Activated T-cell treated with anti-CD3 and anti-CD28 coated beads, Interleukin-2, amount 50 U/mL, for 72 hours (primary cell): ENCODE measurements around the gene PGGHG. TPM values are rescaled to one million over a fixed set of nuclear protein-coding genes. Genes with fewer than 3 reads are reported as not detected.
A peak's percentile ranks its signal among the peaks of the same experiment; 100 is the strongest.
"Not testable (repeated sequence)": the region's sequence is repeated elsewhere in the genome, so short reads cannot be mapped to it uniquely, and the experiment has no call there.

ENCODE experiments used
- ATAC-seq, 2 donors: fragments of 150-1000 bp; cut with Tn5 transposase; replicated peaks in 1 of 2; 2 replicates each; pipeline ENCODE4 v1.10.0; 2021; ENCODE audit warnings: moderate library complexity in 2 of 2, mild to moderate bottlenecking in 1 of 2
- DNase-seq, 2 donors: peaks; one replicate each; pipeline ENCODE4 v3.0.0; 2021 to 2022; ENCODE audit warnings: mixed read lengths in 1 of 2
- H3K27ac Mint-ChIP-seq: one replicate; pipeline ENCODE4 v1.8.0; 2022; ENCODE audit warnings: mild to moderate bottlenecking, moderate library complexity, mixed read lengths
- H3K27me3 Mint-ChIP-seq: one replicate; pipeline ENCODE4 v1.8.0; 2022; ENCODE audit warnings: low read depth, mixed read lengths
- H3K36me3 Mint-ChIP-seq, 2 donors: one replicate each; pipeline ENCODE4 v1.8.0; 2022; ENCODE audit warnings: mixed read lengths in 2 of 2, mild to moderate bottlenecking in 1 of 2; ENCODE audit not compliant: insufficient read depth in 2 of 2
- H3K4me1 Mint-ChIP-seq: one replicate; pipeline ENCODE4 v1.8.0; 2022; ENCODE audit warnings: low read depth, mixed read lengths
- H3K4me3 Mint-ChIP-seq, 2 donors: one replicate each; pipeline ENCODE4 v1.8.0; 2022; ENCODE audit warnings: mild to moderate bottlenecking in 2 of 2, mixed read lengths in 2 of 2, moderate library complexity in 2 of 2
- H3K9me3 Mint-ChIP-seq, 2 donors: one replicate each; pipeline ENCODE4 v1.8.0; 2022; ENCODE audit warnings: mixed read lengths in 2 of 2
- total RNA-seq, 2 donors: library from RNA; stranded (reverse); gene quantifications; one replicate each; pipeline ENCODE4 v1.2.3, GENCODE V29; 2022

The PGGHG gene
- total RNA-seq, 2 donors from 2014 or later, result 161 to 273 TPM

DNA sequence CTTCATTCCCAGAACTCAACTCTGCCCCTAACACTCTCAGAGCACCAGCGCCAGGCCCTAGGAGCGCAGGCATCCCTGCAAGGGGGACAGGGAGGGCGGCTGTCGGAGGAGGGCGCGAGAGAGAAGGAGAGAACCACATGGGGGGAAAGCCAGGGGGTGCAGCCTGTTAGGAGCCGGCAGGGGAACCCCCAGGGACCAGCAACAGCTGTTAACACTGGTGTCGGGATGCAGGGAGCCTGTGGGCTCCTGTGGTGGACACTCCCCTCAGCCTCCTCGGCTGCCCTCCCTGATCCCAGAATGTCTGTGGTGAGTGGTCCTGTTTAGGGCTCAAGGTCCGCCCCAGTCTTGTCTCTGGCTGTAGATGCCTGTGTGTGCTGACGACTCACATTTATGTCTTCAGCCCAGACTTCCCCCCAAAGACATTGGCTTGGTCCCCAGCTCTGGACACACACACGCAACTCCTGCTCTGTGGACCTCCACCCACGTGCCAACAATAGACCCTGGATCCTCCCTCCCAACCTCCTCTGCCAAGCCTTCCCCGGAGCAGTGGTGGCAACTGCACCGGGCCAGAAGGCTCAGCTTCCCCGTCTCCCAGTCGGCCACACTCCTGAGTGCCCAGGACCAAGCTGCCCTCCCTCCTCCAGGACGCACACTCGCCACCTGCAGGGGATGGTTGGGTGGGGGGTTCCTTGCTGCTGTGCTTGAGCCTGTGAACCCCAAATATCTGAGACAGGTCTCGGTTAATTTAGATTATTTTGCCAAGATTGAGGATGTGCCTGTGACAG lies 11.2 kb downstream of the PGGHG start:
- Mint-ChIP-seq H3K9me3 (no peaks in the 10 kb centered on the region), H3K27ac (no peak overlapping the region), H3K4me1 (peaks cover 55% of the 10 kb centered on the region), H3K36me3 (no peaks in the 10 kb centered on the region), H3K4me3 (no peak overlapping the region), H3K27me3 (peaks cover 15% of the 10 kb centered on the region)
- DNase-seq, result peak in 1 of 2 donors; percentile 57
- no peak for ATAC-seq

GRCh38 chr11:303363-303762 lies 14.4 kb downstream of the PGGHG start:
- Mint-ChIP-seq H3K4me1 (peaks cover 64% of the 10 kb centered on the region), H3K36me3 (peaks cover 2 to 4% of the 10 kb centered on the region in 2 donors), H3K9me3 (no peaks in the 10 kb centered on the region), H3K27ac (no peak overlapping the region), H3K4me3 (peak overlapping the region in 1 of 2 donors; percentile 33), H3K27me3 (peaks cover 15% of the 10 kb centered on the region)
- DNase-seq, result peak in 1 of 2 donors; percentile 48
- ATAC-seq, result no peak

DNA sequence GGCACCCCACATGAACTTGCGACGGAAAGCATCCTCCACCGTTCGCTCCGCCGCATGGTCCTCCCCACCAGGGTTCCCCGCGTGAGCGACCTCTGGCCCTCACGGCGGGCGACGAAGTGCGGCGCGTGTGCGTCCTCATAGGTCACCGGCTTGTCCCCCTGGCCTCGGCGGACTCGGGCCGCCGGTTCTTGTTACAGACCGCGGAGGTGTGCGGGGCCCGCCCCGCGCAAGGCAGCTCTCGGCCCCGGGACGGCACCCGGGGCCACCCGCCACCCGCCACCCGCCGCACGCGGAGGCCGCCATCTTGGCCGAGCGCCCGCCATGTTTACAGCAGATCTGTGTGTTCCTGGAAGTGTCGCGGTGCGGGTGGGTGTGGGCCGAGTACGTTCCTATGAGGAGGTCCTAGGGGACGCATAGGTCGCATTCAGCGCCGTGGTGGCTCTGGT lies 15.2 kb downstream of the PGGHG start:
- H3K9me3 Mint-ChIP-seq, result no peaks in the 10 kb centered on the region
- H3K27ac Mint-ChIP-seq, result no peak overlapping the region
- peaks cover 15% of the 10 kb centered on the region for H3K27me3 Mint-ChIP-seq
- DNase-seq (no peak), ATAC-seq (no peak)
- peak overlapping the region in 1 of 2 donors; percentile 33 for H3K4me3 Mint-ChIP-seq
- H3K4me1 Mint-ChIP-seq, result peaks cover 64% of the 10 kb centered on the region
- peaks cover 6 to 8% of the 10 kb centered on the region in 2 donors for H3K36me3 Mint-ChIP-seq

GRCh38 chr11:304915-305843 lies 16.3 kb downstream of the PGGHG start:
- DNase-seq (peak; percentile 61 to 69), ATAC-seq (peak in 1 of 2 donors; percentile 15)
- Mint-ChIP-seq H3K4me1 (peaks cover 70% of the 10 kb centered on the region), H3K27ac (peak overlapping the region; percentile 51), H3K9me3 (no peaks in the 10 kb centered on the region), H3K4me3 (no peak overlapping the region), H3K36me3 (peaks cover 10 to 14% of the 10 kb centered on the region in 2 donors), H3K27me3 (peaks cover 13% of the 10 kb centered on the region)

DNA sequence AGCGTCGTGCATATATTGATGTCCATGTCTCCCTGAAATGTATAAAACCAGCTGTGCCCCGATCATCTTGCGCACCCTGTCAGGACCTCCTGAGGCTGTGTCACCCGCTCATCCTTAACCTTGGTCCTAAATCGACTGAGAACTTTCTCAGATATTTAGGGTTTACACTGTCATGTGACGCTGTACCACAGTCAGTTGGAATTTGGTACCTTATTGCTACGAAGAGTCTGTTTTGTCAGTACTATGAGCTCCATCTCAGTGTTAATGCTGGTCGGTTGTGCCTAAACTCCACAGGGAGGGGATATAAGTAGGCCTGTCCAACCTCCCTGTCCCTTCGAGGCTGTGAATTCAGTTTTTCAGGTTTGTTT lies 16.9 kb downstream of the PGGHG start:
- peaks cover 10 to 14% of the 10 kb centered on the region in 2 donors for H3K36me3 Mint-ChIP-seq
- peaks cover 6% of the 10 kb centered on the region for H3K27me3 Mint-ChIP-seq
- no peak for ATAC-seq
- H3K4me1 Mint-ChIP-seq, result peaks cover 63% of the 10 kb centered on the region
- DNase-seq, result no peak
- no peak overlapping the region for H3K4me3 Mint-ChIP-seq
- no peak overlapping the region for H3K27ac Mint-ChIP-seq
- H3K9me3 Mint-ChIP-seq, result no peaks in the 10 kb centered on the region

- peak overlapping the region; percentile 67 for H3K27ac Mint-ChIP-seq
- peaks cover 10 to 14% of the 10 kb centered on the region in 2 donors for H3K36me3 Mint-ChIP-seq
- ATAC-seq (no peak), DNase-seq (no peak)
- peak overlapping the region; percentile 50 to 91 for H3K4me3 Mint-ChIP-seq
- H3K4me1 Mint-ChIP-seq, result peaks cover 58% of the 10 kb centered on the region
- no peaks in the 10 kb centered on the region for H3K9me3 Mint-ChIP-seq
- H3K27me3 Mint-ChIP-seq, result no peaks in the 10 kb centered on the region
Measured at GRCh38 chr11:306645-307371, 17.9 kb downstream of the PGGHG start.

- ATAC-seq, result peak; percentile 52 to 54
- H3K4me3 Mint-ChIP-seq, result peak within 1 kb of the TSS; percentile 90 to 91
- H3K27me3 Mint-ChIP-seq, H3K9me3 Mint-ChIP-seq: not testable (repeated sequence)
- DNase-seq, result peak; percentile 60 to 70
- peaks cover 10 to 14% of the 10 kb centered on the region in 2 donors for H3K36me3 Mint-ChIP-seq
- peaks cover 57% of the 10 kb centered on the region for H3K4me1 Mint-ChIP-seq
- peak within 1 kb of the TSS; percentile 86 for H3K27ac Mint-ChIP-seq
Measured at GRCh38 chr11:307766-308708, 19.1 kb downstream of the PGGHG start, which contains the start of gene IFITM2. TSS of gene IFITM2 (plus strand) at chr11:307816. CDS start at chr11:308193, 377 bp downstream.

- not testable (repeated sequence) for H3K9me3 Mint-ChIP-seq, H3K27me3 Mint-ChIP-seq, DNase-seq
- Mint-ChIP-seq H3K4me1 (peaks cover 55% of the 10 kb centered on the region), H3K4me3 (peak overlapping the region; percentile 90 to 91), H3K27ac (peak overlapping the region; percentile 90), H3K36me3 (peaks cover 11 to 15% of the 10 kb centered on the region in 2 donors)
- peak in 1 of 2 donors; percentile 3 for ATAC-seq
Measured at GRCh38 chr11:308740-309665, 20.1 kb downstream of the PGGHG start.

DNA sequence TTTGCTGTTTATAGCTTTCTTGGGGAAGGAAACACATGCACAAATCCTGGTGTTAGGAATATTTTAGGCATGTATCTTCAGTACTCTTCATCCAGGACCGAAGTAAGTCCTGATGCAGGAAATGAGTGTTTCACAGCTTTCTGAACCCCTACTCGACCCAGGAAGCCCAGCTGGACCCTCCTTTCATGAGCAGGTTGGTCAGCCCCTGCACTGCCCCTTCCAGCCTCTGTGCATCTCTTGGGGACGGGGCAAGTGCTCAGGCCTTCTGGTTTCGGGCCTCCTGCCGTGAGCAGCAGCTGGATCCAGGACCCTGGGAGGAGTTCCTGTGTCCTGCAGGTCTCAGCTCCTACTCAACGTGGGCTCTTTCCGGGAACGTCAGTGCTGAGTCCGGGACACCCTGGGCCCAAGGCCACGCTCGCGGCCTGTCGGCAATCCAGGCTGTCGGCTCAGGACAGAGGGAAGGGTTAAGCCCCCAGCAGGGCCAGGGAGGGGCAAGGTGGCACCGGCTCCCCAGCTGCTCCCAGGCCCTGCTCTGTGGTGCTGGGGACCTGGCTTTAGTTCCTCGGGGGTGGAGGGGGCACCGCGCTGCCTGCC lies 21.1 kb downstream of the PGGHG start:
- Mint-ChIP-seq H3K4me3 (peak overlapping the region; percentile 90 to 91), H3K4me1 (peaks cover 53% of the 10 kb centered on the region), H3K27ac (peak overlapping the region; percentile 90), H3K36me3 (peaks cover 16 to 17% of the 10 kb centered on the region in 2 donors)
- not testable (repeated sequence) for DNase-seq, ATAC-seq, H3K27me3 Mint-ChIP-seq, H3K9me3 Mint-ChIP-seq

- peak overlapping the region; percentile 96 for H3K27ac Mint-ChIP-seq
- H3K4me3 Mint-ChIP-seq, result peak overlapping the region; percentile 89 to 92
- peaks cover 42% of the 10 kb centered on the region for H3K4me1 Mint-ChIP-seq
- H3K9me3 Mint-ChIP-seq, H3K27me3 Mint-ChIP-seq, DNase-seq: not testable (repeated sequence)
- H3K36me3 Mint-ChIP-seq, result peaks cover 18 to 20% of the 10 kb centered on the region in 2 donors
- peak; percentile 5 to 28 for ATAC-seq
Measured at GRCh38 chr11:311013-311748, 22.3 kb downstream of the PGGHG start.
